OCI-M2 (cell line): ENCODE results near the gene CAPZA2.
"Not testable (repeated sequence)": the region's sequence is repeated elsewhere in the genome, so short reads cannot be mapped to it uniquely, and the experiment has no call there.

Experiments used
- DNase-seq: peaks from one replicate; lab custom pipeline; 2025; ENCODE audit not compliant: unreplicated experiment; lab: John Stamatoyannopoulos, UW

Gene CAPZA2

GRCh38 chr7:116912269-116912909 is 50.0 kb downstream of the CAPZA2 start:
- no peak for DNase-seq

GRCh38 chr7:116918704-116919103 is 56.3 kb downstream of the CAPZA2 start:
- no peak for DNase-seq

GRCh38 chr7:116920359-116920758 is 58.0 kb downstream of the CAPZA2 start:
- no peak for DNase-seq

- DNase-seq = no peak
These were observed 60.2 kb downstream of the CAPZA2 start for GRCh38 chr7:116922545-116922944.

- DNase-seq = no peak
These were observed 62.4 kb downstream of the CAPZA2 start for GRCh38 chr7:116924741-116925140.

- no peak for DNase-seq
These were observed 66.6 kb downstream of the CAPZA2 start for GRCh38 chr7:116929021-116929420.

GRCh38 chr7:116929914-116930913 is 67.8 kb downstream of the CAPZA2 start:
- peak; percentile 94 for DNase-seq

GRCh38 chr7:116932566-116932965 is 70.2 kb downstream of the CAPZA2 start:
- DNase-seq = no peak

GRCh38 chr7:116933465-116933864 is 71.1 kb downstream of the CAPZA2 start:
- DNase-seq = no peak

GRCh38 chr7:116934580-116934979 is 72.2 kb downstream of the CAPZA2 start:
- DNase-seq = no peak

GRCh38 chr7:116936844-116937243 is 74.5 kb downstream of the CAPZA2 start:
- DNase-seq = not testable (repeated sequence)

GRCh38 chr7:116938678-116939077 is 76.3 kb downstream of the CAPZA2 start:
- no peak for DNase-seq

- no peak for DNase-seq
These were observed 78.4 kb downstream of the CAPZA2 start for GRCh38 chr7:116940689-116941370.

GRCh38 chr7:116942504-116942903 is 80.1 kb downstream of the CAPZA2 start:
- no peak for DNase-seq

GRCh38 chr7:116948934-116949333 is 86.5 kb downstream of the CAPZA2 start:
- DNase-seq = no peak

GRCh38 chr7:116949941-116950801 is 87.8 kb downstream of the CAPZA2 start:
- DNase-seq = no peak

- no peak for DNase-seq
These were observed 88.5 kb downstream of the CAPZA2 start for GRCh38 chr7:116950889-116951351.

- no peak for DNase-seq
These were observed 89.2 kb downstream of the CAPZA2 start for GRCh38 chr7:116951366-116952292.

- DNase-seq = peak; percentile 76
These were observed 90.4 kb downstream of the CAPZA2 start for GRCh38 chr7:116952635-116953371.
